GM15510 (cell line): ENCODE measurements around the gene ENTPD2.

ENCODE experiments used
- POLR2A ChIP-seq: IDR thresholded peaks from 3 replicates; pipeline ENCODE4 v1.6.1; 2011; ENCODE audit warnings: borderline replicate concordance; ENCODE audit not compliant: insufficient read length; ENCODE audit errors: extremely low read depth

Gene ENTPD2

DNA sequence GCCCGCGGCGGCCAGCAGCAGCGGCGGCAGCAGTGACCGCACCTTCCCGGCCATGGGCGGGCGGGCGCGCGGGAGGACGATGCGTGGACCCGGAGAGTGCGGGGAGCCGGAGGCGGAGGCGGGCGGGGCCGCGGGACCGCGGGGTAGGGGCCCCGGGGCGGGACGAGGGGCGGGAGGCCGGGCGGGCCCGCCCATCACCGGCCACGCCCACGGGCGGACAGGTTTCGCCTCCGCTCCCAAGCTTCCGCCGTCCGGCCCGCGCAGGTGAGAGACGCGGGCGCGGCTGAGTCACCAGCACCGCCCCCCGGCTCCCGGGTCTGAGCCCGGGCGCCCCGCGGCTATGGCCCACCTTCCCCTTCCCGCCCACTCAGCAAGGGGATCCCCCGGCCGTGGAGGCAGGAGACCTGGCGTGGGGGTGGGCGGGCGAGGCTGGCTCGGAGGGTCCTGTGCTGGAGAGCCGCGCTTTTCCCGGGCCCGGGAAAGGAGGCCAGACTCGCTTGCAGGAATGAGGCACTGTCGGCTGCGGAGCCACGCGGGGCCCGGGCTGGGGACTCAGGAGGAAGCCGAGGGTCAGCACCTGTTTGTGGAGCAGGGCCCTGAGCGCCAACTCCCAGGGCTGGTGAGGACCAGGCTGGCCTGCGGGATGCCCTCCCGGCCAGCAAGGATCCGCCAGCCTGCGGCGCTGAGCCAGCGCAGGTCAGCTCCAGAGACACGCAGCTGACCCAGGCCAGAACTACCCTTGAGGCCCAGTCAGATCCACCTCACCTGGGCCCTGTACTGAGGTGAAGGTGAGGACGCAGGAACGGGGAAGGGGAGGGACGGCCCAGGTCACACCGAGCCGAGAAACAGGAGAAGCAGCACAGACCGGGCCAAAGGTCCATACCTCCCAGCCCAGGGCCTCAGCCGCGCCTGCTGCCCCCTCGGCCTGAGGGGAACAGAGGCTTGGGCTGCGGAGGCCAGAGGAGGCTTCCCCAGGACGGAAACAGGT is at the start of gene ENTPD2:
Gene ENTPD2 (minus strand): TSS at position 118 of the 988 bp plus-strand sequence. CDS start 64 bp downstream, at position 54.
- no peak for TF ChIP-seq POLR2A

DNA sequence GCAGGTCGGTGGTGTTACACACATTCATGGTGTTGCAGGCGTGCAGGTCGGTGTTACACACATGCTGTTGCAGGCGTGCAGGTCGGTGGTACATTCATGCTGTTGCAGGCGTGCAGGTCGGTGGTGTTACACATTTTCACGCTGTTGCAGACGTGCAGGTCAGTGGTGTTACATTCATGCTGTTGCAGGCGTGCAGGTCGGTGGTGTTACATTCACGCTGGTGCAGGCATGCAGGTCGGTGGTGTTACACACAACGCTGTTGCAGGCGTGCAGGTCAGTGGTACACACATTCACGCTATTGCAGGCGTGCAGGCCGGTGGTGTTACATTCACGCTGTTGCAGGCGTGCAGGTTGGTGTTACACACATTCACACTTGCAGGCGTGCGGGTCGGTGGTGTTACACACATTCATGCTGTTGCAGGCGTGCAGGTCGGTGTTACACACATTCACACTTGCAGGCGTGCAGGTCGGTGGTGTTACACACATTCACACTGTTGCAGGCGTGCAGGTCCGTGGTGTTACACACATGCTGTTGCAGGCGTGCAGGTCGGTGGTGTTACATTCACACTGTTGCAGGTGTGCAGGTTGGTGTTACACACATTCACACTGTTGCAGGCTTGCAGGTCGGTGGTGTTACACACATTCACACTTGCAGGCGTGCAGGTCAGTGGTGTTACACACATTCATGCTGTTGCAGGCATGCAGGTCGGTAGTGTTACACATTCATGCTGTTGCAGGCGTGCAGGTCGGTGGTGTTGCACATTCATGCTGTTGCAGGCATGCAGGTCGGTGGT is 49.5 kb upstream of the ENTPD2 start:
- no peak for TF ChIP-seq POLR2A

DNA sequence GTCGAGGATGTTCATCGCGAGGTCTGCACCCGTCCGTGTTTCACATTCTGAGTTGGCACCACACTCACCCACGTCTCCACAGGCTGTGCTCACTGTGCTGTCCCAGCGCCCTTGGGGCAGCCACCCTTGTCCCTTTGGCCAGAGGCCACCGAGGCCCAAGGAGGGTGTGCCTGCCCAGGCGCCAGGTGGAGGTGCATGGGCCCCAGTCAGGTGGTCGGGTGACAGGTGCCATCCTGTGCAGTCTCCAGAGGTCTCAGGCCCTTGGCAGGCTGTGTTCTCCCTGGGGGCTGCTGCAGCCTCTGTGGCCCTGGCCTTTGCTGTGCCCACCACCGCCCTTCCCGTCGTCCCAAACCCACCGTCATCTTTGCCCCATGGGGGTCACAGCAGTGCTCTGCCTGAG is 45.4 kb upstream of the ENTPD2 start:
- TF ChIP-seq POLR2A = no peak

DNA sequence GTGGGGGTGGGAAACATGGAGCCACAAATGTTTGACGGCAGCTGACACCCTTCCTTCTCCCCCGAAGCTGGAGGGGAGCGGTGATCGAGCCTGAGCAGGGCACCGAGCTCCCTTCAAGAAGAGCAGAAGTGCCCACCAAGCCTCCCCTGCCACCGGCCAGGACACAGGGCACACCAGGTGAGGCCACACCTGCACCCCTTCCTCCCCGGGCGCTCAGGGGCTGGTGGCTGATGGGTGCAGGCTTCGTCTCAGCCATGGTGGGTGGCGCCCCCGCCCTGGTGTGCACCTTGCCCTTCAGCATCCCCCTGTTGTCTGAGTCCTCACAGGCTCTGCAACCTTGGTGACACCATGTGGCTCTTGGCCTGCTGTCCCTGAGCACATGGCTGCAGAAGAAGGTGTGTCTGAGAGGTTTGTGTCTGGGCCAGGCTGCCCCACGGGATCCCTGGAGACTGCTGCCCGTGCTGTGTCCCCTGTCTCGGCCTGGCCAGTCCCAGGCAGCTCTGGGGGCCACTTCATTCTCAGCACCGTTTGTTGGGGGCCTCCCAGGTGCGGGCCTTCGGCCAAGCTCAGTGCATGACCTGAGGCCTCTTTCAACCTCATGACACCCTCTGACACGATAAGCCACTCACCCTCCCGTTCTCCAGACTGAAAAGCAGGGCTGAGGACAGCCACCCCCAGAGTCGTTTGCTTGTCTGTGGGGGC is 44.1 kb upstream of the ENTPD2 start:
- TF ChIP-seq POLR2A = no peak

DNA sequence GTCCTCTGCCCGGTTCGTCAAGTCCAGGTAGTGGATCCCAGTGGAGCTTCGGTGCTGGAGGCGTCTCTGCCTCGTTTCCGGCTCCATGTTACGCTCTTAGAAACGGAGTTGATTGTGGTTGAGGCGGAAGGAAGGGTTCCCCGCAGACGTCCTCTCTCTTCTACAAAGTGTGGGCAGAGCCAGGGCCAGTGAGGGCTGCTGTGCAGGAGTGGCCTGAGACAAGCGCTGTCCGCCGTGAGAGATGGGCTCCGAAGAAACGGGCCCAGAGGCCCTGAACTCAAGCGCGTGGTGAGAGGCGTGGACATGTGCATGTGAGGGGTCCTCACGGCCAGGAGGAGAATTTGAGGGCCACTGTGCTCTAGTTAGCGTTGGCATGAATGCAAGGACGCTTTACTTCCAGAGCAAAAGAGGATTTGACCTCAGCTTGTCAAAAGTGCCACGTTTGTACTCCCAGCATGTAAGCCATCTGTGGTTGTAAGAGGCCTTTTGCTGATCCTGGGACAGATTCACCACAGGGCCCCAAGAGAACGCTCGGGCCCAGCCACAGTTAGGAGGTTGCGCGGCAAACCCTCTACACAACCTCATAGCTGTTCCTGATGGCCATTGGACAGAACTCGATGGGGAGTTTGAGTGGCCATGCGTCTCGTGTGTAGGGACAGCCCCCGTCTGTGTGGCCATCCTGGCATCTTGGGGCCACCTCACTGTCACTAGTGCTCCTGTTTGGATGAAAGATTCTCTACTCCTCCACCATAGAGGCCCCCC is 43.1 kb upstream of the ENTPD2 start:
- TF ChIP-seq POLR2A = no peak

DNA sequence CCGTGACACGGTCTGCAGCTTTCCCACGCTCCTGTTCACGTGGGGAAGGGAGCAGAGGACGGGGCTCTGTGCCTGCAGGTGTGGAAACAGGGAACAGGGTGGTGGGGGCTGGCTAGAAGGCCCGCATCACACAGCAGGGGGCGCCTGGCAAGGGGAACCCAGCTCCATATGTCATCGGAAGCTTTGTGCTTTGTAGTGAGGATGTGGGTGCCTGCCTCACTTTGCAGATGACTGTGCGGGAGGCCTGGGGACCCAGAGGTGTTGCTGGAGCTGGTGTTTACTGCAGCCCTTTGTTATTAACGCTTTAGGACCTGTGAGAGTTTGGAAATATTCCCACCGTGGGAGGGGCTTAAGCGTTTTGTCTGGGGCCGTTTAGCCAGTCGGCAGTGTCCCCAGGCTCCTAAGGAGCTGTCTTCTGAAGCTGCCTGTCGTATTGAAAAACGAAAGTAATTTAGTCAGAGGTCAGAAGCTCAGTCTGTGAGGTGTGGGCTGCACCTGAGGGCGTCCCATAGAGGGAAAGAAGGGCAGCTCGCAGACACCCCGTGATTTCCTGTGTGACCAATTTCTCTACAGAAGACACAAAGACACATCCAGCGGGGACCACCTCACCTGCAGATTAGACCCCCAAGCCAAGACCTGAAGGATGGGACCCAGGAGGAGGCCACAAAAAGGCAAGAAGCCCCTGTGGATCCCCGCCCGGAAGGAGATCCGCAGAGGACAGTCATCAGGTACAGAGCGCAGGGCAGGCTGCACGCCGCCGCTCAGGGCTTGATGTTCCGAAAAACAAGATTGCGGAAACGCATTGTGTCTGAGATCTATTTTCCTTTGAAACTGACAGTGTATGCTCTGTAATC is 42.0 kb upstream of the ENTPD2 start:
- TF ChIP-seq POLR2A = peak; percentile 17

DNA sequence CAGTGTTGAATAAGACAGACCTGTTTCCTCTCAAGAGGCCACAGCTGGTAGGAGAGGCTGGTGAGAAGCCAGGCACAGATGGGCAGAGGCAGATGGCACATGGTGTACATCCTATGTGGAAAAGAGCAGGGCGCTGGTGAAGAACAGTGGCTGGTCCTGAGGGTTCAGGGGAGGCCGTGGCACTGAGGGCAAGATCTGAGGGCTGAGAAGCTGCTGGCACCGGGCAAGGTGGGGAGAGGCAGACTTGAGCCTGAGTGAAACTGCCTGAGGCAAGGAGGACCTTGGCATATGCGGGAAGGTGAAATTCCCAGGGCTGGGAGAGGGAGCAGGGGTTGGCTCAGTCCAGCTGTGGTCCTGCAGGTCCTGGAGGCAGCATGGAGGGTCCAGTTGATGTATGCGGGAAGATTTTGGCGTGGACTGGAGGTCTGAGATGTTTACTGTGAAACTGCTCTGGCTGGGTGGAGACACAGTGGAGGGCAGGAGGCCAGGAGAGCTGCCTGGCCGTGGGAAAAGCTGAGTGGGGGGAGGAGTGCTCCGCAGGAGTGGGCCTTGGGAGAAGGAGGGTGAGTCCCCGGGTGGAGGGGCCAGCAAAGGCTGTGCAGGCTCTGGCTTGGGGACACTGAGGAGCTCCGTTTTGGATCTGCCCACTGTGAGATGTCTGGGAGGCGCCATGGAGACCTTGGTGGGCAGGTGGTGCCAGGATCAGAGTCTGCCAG is 35.5 kb upstream of the ENTPD2 start:
- TF ChIP-seq POLR2A = no peak

DNA sequence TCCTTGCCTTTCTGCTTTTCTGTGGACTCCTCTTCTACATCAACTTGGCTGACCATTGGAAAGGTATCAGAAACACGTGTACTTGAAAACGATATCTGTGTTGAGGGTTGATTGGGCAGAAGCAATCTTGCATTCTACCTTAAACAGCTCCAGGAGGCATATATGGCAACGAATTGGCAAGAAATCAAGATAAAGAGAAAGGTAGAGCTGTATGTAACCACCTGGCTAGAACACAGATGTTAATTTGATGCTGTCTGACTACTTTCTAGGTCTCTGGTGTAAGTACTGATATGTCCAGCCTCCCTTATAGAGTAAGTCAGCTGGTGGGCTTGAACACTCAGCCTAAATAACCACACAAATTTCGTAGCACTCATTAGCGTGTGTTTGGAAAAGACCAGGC is 34.3 kb upstream of the ENTPD2 start:
- no peak for TF ChIP-seq POLR2A

DNA sequence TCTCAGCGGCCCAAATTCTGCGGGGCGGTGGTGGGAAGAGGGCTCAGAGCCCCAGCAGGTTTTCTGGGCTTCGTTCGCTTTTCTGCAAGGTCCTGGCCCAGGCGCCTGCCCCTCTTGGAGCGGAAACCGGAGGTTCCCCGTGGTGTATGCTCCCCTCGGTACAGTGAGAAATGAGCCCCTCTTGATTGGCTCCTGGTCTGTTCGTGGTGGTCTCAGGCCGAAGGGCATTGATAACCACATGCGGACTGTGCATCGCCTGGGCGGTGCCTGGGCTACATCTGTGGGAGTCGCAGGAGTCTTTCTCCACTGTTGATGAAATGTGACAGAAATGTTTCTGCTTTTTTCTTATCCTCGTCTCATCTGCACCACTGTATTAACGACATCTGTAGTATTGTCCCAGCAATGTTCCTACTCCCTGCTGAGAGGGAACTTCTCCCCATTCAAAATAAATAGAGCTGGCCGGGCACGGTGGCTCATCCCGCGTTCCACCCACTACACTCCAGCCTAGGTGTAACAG is 33.6 kb upstream of the ENTPD2 start:
- no peak for TF ChIP-seq POLR2A

DNA sequence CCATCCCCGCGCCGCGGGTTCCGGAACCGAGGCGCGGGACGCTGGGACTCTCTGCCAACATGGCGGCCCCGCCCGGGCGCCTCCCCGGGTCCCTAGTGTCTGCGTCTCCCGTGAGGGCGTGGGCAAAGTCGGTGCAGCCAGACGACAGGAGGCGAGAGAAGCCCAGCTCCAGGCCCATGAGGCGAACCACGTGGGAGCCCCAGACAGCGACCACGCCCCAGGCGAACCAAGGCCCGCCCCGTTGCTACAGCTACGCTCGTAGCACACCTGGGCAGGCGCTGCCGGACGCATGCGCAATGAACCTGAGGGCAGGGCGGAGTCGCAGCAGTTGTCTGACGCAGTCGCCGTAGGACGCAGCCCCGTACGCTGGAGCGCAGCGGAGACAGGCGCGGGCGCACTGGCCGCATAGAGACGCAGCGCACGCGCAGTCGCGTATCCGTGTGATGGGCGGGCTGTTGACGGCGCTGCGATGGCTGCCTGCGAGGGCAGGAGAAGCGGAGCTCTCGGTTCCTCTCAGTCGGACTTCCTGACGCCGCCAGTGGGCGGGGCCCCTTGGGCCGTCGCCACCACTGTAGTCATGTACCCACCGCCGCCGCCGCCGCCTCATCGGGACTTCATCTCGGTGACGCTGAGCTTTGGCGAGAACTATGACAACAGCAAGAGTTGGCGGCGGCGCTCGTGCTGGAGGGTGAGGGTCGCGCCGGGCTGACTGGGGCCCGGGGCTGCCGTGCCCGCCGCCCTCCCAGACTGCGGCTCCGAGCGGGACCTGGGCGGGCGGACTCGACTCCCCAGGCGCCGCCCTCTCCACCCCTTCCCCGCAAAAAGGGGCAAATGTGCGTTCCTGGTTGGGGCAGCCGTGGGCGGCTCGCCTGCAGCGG is 32.9 kb upstream of the ENTPD2 start, which contains the start of gene MAN1B1:
Gene MAN1B1 (plus strand): TSS at position 455 of the 878 bp plus-strand sequence. CDS start 15 bp downstream, at position 470.
- peak; percentile 58 for TF ChIP-seq POLR2A

DNA sequence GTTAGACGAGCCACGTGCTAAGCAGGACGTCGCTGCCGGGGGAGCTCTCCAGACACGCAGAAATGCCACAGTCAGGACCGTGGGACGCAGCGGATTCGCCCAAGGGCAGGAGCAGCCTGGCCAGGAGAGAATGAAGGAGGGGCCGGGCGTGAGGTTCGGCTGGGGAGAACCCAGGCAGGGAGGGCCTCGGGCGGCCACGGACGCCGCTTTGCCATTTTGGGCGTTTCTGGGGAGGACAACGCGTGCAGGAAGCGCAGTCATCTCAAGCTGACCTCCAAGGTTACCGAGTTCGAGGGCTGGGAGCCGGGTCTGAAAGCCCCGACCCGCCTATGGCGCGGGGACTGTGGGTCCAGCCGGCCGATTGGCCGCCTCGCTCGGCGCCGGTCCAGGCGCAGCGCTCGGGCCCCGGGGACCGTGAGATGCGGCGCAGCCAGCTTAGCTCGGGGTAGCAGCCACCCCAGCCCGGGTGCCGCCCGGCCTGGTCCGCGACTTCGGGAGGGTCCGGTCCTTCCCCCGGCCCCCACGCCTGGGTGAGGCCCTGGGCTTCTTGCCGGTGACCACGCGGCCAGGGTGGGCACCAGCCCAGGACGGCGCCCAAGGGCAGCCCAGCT is 32.2 kb upstream of the ENTPD2 start:
- TF ChIP-seq POLR2A = peak; percentile 38
